CD1c-positive myeloid dendritic cell (primary cell): Measurements from ENCODE around the gene NAALADL2.

ENCODE experiments used
- DNase-seq: peaks from one replicate; pipeline ENCODE4 v3.0.0-alpha.2; 2016; ENCODE audit errors: extremely low spot score

The NAALADL2 gene

GRCh38 chr3:175200391-175201095 is 341.4 kb downstream of the NAALADL2 start:
- DNase-seq, result no peak

GRCh38 chr3:175207361-175207760 is 348.2 kb downstream of the NAALADL2 start:
- no peak for DNase-seq

- no peak for DNase-seq
These were observed 349.2 kb downstream of the NAALADL2 start for GRCh38 chr3:175208326-175208725.

- DNase-seq, result no peak
These were observed 352.3 kb downstream of the NAALADL2 start for GRCh38 chr3:175211466-175211865.

- DNase-seq, result no peak
These were observed 353.8 kb downstream of the NAALADL2 start for GRCh38 chr3:175212896-175213295.

- DNase-seq, result no peak
These were observed 355.1 kb downstream of the NAALADL2 start for GRCh38 chr3:175214216-175214615.

- DNase-seq, result no peak
These were observed 356.7 kb downstream of the NAALADL2 start for GRCh38 chr3:175215833-175216232.

- no peak for DNase-seq
These were observed 363.2 kb downstream of the NAALADL2 start for GRCh38 chr3:175222356-175222755.

GRCh38 chr3:175224051-175224450 is 364.9 kb downstream of the NAALADL2 start:
- DNase-seq, result no peak

- no peak for DNase-seq
These were observed 367.3 kb downstream of the NAALADL2 start for GRCh38 chr3:175226444-175226843.

GRCh38 chr3:175227126-175227525 is 368.0 kb downstream of the NAALADL2 start:
- no peak for DNase-seq

GRCh38 chr3:175233957-175234940 is 375.1 kb downstream of the NAALADL2 start:
- no peak for DNase-seq

- no peak for DNase-seq
These were observed 379.7 kb downstream of the NAALADL2 start for GRCh38 chr3:175238801-175239200.

GRCh38 chr3:175240921-175241320 is 381.8 kb downstream of the NAALADL2 start:
- DNase-seq, result no peak

GRCh38 chr3:175242243-175242642 is 383.1 kb downstream of the NAALADL2 start:
- DNase-seq, result no peak

GRCh38 chr3:175246234-175246633 is 387.1 kb downstream of the NAALADL2 start:
- DNase-seq, result no peak

GRCh38 chr3:175246766-175247165 is 387.6 kb downstream of the NAALADL2 start:
- no peak for DNase-seq

- no peak for DNase-seq
These were observed 388.5 kb downstream of the NAALADL2 start for GRCh38 chr3:175247629-175248028.

- DNase-seq, result no peak
These were observed 389.7 kb downstream of the NAALADL2 start for GRCh38 chr3:175248832-175249231.

- DNase-seq, result no peak
These were observed 396.6 kb downstream of the NAALADL2 start for GRCh38 chr3:175255698-175256097.

- DNase-seq, result no peak
These were observed 398.0 kb downstream of the NAALADL2 start for GRCh38 chr3:175257123-175257522.

GRCh38 chr3:175258763-175259162 is 399.6 kb downstream of the NAALADL2 start:
- no peak for DNase-seq
